ENCODE data around the gene RABEPK. TPM values are rescaled to one million over a fixed set of nuclear protein-coding genes. Genes with fewer than 3 reads are reported as not detected.
"Not testable (repeated sequence)": the region's sequence is repeated elsewhere in the genome, so short reads cannot be mapped to it uniquely, and the experiment has no call there.

The RABEPK gene
- total and polyA plus RNA-seq, 2 of the 4 experiments (the other 2 are of a cell fraction) = 43.9 to 59.7 TPM

DNA sequence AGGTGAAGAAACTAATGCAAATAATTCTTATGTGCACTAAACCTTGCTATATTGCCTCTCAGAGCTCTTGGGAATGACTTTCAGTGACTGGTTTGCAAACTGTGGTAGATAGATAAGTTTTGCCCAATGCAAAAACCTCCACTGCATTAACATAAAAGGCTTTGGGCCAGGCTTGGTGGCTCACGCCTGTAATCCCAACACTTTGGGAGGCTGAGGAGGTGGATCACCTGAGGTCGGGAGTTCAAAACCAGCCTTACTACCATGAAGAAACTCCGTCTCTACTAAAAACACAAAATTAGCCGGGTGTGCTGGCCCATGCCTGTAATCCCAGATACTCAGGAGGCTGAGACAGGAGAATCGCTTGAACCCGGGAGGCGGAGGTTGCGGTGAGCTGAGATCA lies 33.8 kb downstream of the RABEPK start:
- H3K9ac ChIP-seq (ENCODE audit: low read depth, low read length); BruUV-seq (replicated peaks); H3K4me2 ChIP-seq (ENCODE audit: low read depth, low read length); DNase-seq; H3K4ac ChIP-seq (ENCODE audit: low read depth, low read length); H2BK15ac ChIP-seq (ENCODE audit: low read depth, low read length); H3K4me1 ChIP-seq (ENCODE audit: control insufficient read depth, insufficient read depth, low read length); H3K18ac ChIP-seq (ENCODE audit: low read depth, low read length); H3K23ac ChIP-seq (ENCODE audit: low read depth, low read length); dilution Hi-C loops (cut with HindIII; ENCODE audit: low sequenced_read_pairs, unreplicated experiment); H4K91ac ChIP-seq (ENCODE audit: insufficient read depth, low read depth, low read length); H4K5ac ChIP-seq (ENCODE audit: low read depth, low read length); H2BK120ac ChIP-seq (ENCODE audit: low read depth, low read length); H2AFZ ChIP-seq (replicated peaks; ENCODE audit: low read length, poor library complexity); in situ Hi-C loops (cut with MboI; ENCODE audit: low sequenced_read_pairs); H3K14ac ChIP-seq (replicated peaks; ENCODE audit: low read depth, low read length); H2AK5ac ChIP-seq (ENCODE audit: low read depth, low read length); H2BK20ac ChIP-seq (ENCODE audit: low read depth, low read length); H3K9me3 ChIP-seq (ENCODE audit: control insufficient read depth, insufficient read depth, low read length); H2AK9ac ChIP-seq (replicated peaks; ENCODE audit: low read depth, low read length, poor library complexity); intact Hi-C loops (cut with micrococcal nuclease); H3K4me3 ChIP-seq (ENCODE audit: insufficient read depth, low read depth, low read length); POLR2A ChIA-PET (ENCODE audit: unreplicated experiment); H3K9me1 ChIP-seq (ENCODE audit: insufficient read depth, low read length); H3K27me3 ChIP-seq (ENCODE audit: control insufficient read depth, insufficient read depth, low read length); H4K8ac ChIP-seq (ENCODE audit: low read depth in 2 of 2, low read length in 2 of 2); H3K56ac ChIP-seq (ENCODE audit: extremely low read depth, insufficient read depth, low read length): not testable (repeated sequence)
- H4K20me1 ChIP-seq (ENCODE audit: insufficient read depth, low read length) = peaks cover 51% of the 10 kb centered on the region
- peak; percentile 8 for ATAC-seq (ENCODE audit: low read depth)
- H3K27ac ChIP-seq (ENCODE audit: insufficient read depth, low read length) = peak overlapping the region; percentile 17; the same call in 1 of the 2 replicates
- peak overlapping the region; percentile 72 for H2BK5ac ChIP-seq (ENCODE audit: low read depth, low read length, poor library complexity, severe bottlenecking)
- H3K79me1 ChIP-seq (ENCODE audit: low read depth in 1 of 2, low read length in 2 of 2) = peaks cover 3 to 32% of the 10 kb centered on the region in 2 experiments
- WGBS, 2 experiments (ENCODE audit: extremely low coverage in 2 of 2, insufficient read length in 1 of 2) = no CpG with 5 or more reads among the region's 8 CpGs
- H3K36me3 ChIP-seq (ENCODE audit: control insufficient read depth, insufficient read depth, low read length) = peaks cover 40% of the 10 kb centered on the region
- CTCF ChIA-PET = interaction anchor here (0.6 kb wide), 1 partner anchor 9 kb away, joined by 5 read pairs; no protein-coding TSS in a partner anchor
